GM12892 (cell line): ENCODE results near the gene LRRC34.

ENCODE experiments used
- DNase-seq: peaks from one replicate; pipeline ENCODE4 v3.0.0; 2011; ENCODE audit not compliant: insufficient read length
- FAIRE-seq: peaks from 2 replicates; lab custom pipeline; 2011; peaks lifted over from hg19 to GRCh38; lab: Jason Lieb, UNC
- POLR2A ChIP-seq: IDR thresholded peaks from 2 replicates; pipeline ENCODE4 v1.6.1; 2011; ENCODE audit warnings: low read depth, low read length, control low read depth
- POLR2AphosphoS5 ChIP-seq: IDR thresholded peaks from 2 replicates; pipeline ENCODE4 v1.6.1; 2011; ENCODE audit warnings: low read depth, low read length, control low read depth
- TAF1 ChIP-seq: IDR thresholded peaks from 2 replicates; pipeline ENCODE4 v1.6.1; 2011; ENCODE audit warnings: low read depth, mild to moderate bottlenecking, control low read depth, low read length, borderline replicate concordance

The LRRC34 gene

DNA sequence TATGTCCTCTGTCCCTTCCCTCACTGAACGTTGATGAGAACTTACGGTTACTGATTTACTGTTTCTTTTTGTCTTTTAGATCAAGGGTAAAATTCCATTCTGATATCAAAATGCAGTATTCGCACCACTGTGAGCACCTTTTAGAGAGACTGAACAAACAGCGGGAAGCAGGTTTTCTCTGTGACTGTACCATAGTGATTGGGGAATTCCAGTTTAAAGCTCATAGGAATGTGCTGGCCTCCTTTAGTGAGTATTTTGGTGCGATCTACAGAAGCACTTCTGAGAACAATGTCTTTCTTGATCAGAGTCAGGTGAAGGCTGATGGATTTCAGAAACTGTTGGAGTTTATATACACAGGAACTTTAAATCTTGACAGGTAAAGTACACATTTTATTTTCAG is 38.5 kb downstream of the LRRC34 start:
- FAIRE-seq = peak; percentile 21
- TF ChIP-seq POLR2A (no peak), POLR2AphosphoS5 (no peak), TAF1 (no peak)

DNA sequence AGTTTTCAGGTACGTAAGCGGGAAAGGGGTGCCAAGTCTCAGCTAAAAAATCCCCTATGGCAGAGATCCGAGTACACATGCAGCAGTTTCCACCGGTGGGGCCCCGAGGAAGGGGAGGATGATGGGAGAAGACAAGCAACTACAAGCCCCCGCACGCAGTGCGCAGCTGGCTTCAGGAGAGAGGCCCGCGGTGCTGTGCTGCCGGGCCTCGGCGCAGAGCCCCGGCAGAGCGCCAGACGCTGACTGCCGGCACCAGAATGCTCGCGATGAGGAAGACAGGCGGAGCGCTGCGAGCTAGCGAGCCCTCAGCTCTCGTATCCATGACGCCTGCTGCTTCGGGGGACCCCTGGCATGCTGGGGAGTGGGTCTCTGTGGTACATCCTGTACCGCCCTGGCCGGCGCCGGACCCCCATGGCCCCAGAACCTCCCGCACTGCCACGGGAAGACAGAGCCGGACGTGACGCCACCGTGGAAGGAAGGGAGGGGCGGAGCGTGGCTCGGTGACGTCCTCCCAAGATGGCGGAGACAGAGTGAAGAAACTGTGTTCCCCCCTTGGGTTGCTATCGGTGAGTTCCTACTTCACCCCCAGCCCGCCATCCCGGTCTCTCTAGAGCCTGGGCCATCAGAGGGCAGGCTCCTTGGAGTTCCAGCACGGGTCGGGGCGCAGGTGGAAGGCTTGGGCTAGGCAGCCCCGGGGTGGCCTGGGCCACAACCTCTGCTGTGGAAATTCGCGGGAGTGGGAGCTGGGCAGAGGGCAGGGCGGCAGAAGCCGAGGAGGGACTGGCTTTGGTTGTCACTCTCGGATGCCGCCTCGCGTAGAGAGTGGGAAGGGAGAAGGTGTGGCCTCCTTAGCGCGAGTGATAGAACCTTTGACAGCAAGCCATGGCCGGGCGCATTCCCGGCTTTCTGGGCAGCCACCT is 39.5 kb downstream of the LRRC34 start, which contains the start of gene MYNN:
TSS of gene MYNN (plus strand) at position 500 of the 920 bp plus-strand sequence. CDS start 900 bp downstream, outside the sequence.
- peak; percentile 99 for FAIRE-seq
- DNase-seq = peak; percentile 62
- TF ChIP-seq POLR2A (peak; percentile 96), TAF1 (peak; percentile 67), POLR2AphosphoS5 (peak; percentile 94)

More for the DNA sequence above, 38.5 kb downstream of the LRRC34 start:
- DNase-seq = no peak

DNA sequence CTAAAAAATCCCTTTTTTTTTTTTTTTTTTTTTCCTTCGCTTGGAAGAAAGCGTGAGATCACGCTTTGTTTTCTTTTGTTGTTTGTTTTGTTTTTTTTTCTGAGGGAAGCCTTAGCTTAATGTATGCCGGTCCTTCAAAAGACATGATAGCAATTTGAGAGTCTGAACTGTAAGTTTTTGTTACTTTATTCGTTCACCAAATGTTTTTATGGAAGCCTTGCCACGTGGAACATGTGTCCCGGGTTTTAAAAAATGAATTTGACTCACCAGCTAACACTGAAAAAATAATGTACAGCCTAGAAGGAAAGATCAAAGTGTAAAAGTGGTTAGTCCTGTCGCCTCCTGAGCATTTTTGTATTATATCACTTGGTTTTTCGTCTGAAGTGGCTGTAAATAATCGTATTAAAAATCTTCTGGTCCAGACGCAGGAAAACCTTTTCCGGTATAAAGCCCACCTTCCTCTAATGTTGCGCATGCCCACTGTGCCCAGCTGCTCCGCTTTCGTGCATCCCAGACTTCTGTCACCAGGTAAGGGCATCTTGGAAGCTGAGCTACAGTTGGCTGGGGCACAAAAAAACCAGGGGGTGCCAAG is 40.3 kb downstream of the LRRC34 start:
- FAIRE-seq = no peak
- no peak for DNase-seq

DNA sequence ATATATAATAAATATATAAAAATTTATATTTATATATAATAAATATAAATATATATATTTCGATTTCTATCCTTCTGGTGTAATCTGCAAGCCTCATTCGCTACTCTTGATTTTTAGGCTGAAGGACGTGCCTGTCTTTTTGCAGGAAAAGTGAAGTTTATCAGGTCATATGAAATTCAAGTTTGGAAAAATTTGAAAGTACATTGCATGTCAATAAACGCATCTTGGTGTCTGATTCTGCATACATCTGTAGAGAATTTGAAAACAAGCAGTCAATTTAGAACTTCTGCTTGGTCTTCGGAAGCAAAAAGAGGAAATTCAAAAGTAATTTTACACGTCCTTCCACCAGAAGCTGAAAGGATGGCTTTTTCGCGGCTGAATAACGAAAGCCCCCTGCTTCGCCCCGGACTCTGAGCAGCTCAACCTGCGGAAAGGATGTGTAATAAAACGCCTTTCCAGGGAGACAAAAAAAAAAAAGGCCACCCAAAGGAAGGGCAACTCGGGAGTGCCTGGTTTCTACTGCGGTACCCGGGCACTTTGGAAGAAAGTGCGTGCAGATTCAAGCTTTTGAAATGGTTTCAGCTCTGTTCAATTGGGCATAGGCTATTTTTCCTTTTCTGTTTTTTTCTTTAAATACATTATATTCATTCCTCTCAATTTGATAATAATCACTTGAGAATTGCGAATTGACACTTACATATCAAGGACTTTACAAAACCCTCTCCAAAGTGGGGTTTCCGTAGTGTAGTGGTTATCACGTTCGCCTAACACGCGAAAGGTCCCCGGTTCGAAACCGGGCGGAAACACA is 41.0 kb downstream of the LRRC34 start:
- TF ChIP-seq POLR2A (no peak), POLR2AphosphoS5 (no peak), TAF1 (no peak)
- FAIRE-seq (no peak), DNase-seq (no peak)

More for the DNA sequence above, 40.3 kb downstream of the LRRC34 start:
- no peak for TF ChIP-seq POLR2A
- TF ChIP-seq TAF1 = no peak
- TF ChIP-seq POLR2AphosphoS5 = no peak

DNA sequence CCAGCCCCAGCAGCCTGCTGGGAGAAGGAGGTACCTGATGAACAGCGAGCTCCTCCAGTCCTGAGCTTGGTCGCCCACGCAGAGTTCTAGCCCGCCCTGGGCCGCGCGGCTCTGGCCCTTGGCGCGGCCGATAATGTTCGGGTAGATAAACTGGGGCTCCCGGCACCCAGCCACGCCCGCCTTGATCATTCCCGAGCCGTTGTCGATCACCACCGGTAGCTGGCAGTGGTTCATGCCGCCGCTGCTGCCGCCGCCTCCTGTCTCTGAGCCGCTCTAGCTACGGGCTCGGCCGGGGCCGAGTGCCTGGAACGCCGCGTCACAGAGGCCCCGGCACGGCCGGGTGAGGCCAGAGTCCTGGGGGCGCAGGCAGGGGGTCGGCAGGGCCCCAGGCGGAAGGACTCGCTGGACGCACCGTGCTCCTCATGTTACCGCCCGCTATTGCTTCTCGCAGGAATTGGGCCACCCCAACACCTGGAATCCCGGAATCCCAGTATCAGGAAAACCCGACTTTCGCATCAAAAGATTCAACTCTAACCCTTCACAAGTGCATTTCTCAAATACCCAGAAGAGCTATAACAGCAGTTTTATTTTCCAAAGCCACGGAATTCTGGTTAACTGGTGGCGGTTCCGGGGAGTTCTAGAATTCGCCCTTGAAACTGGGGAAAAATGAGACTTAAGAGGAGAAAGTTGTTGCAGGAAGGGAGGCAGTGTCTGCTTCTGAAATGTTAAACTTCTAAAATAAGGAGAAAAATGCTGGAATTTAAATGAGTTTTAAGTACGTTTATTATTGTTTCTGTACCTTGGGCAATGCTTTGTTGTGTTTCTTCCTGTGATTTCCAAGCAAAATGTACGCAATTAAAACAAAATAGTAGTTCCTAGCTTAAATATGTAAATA is 43.2 kb downstream of the LRRC34 start, which contains the start of gene ACTRT3:
TSS of gene ACTRT3 (minus strand) at position 275 of the 895 bp plus-strand sequence. CDS start at position 234, 41 bp downstream.
- DNase-seq (peak; percentile 43), FAIRE-seq (peak; percentile 72)
- no peak for TF ChIP-seq TAF1
- TF ChIP-seq POLR2A = peak; percentile 52; the same call in 1 of the 2 replicates
- TF ChIP-seq POLR2AphosphoS5 = no peak

DNA sequence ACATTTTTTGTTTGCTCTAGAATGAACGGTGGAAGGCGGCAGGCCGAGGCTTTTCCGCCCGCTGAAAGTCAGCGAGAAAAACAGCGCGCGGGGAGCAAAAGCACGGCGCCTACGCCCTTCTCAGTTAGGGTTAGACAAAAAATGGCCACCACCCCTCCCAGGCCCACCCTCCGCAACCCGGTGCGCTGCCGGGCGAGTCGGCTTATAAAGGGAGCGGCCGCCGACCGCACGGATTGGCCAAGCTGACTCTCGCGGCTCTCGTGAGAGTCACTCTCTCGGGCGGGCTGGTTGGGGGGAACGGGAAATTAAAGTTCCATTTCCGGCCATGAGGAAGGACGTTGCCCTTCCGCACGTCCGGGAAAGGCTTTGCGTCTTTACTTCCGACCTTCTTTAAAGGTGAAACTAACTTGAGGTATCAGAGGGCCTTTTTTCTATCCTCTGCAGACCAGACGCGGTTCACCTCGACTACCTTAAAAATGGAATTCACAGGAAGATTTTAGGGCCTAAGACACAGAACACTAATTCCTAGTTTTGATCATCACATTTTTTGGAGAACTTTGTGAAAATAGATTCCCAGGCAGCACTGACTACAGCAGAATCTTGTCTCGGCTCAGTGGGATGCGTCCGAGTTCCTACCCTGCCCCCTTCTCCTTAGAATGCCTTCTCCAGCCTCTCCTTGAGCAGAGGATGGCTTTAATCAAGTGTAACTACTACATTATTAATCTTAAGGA is 47.7 kb downstream of the LRRC34 start, which contains the start of gene TERC:
TSS of gene TERC (minus strand) at position 179 of the 731 bp plus-strand sequence.
- peak; percentile 96 for TF ChIP-seq POLR2A
- peak; percentile 75; the same call in 1 of the 2 replicates for TF ChIP-seq TAF1
- 0 out of 2 replicates have a peak, but pooled peaks have one; percentile 64 for TF ChIP-seq POLR2AphosphoS5
- FAIRE-seq (peak; percentile 69), DNase-seq (peak; percentile 60)

DNA sequence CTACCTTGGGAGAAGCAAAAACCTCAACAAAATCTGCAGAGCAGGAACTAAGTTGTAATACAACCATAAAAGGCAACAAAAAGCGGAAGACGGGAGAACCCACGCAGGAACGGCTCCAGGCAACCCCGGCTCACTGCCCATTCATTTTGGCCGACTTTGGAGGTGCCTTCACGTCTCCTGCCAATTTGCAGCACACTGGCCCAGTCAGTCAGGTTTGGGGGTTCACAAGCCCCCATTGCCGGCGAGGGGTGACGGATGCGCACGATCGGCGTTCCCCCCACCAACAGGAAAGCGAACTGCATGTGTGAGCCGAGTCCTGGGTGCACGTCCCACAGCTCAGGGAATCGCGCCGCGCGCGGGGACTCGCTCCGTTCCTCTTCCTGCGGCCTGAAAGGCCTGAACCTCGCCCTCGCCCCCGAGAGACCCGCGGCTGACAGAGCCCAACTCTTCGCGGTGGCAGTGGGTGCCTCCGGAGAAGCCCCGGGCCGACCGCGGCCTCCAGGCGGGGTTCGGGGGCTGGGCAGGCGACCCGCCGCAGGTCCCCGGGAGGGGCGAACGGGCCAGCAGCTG is 48.3 kb downstream of the LRRC34 start:
- DNase-seq (peak; percentile 44), FAIRE-seq (peak; percentile 95)
- TF ChIP-seq POLR2A = peak; percentile 76
- TF ChIP-seq TAF1 = peak; percentile 59; the same call in 1 of the 2 replicates
- TF ChIP-seq POLR2AphosphoS5 = peak; percentile 91; the same call in 1 of the 2 replicates

DNA sequence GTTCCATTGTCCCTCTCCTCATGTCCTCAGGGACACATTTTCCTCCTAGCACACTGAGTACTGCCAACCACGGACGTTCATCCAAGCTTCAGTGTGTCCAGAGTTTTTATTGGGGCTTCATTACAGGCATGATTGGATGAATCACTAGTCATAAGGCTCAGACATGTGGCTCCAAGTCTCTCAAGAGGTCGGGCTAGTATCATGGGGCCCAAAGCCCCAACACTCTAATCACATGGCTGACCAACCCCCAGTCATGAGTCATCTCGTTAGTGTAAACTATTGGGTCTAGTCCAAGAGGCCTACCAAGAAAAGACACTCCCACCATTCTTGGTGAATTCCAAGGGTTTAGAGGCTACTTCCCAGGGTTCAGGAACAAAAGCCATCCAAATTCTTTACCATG is 52.2 kb downstream of the LRRC34 start:
- DNase-seq (no peak), FAIRE-seq (no peak)
- TF ChIP-seq TAF1 (no peak), POLR2A (no peak), POLR2AphosphoS5 (no peak)

DNA sequence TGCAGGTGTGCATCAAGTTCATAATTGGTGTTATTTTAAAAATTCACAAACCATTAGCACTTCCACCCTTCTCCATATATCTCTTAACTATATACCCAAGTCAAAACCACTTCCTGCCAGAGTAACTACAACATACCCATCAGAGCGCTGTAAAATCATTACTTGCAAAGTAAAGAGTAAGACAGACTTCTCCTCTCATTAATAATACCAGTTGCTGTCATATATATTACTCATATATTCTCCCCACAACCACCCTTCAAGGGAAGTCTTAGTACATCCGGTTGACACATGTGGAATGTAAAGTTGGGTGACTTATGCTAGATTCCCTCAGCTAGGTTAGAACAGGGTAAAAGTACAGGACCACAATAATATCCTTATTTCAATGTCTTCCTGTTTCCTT is 53.4 kb downstream of the LRRC34 start:
- FAIRE-seq (no peak), DNase-seq (no peak)
- TF ChIP-seq TAF1 = no peak
- no peak for TF ChIP-seq POLR2A
- TF ChIP-seq POLR2AphosphoS5 = no peak
